Stimulated activated naive CD4-positive, alpha-beta T cell treated with Interleukin-2 at 50 U/mL for 16 hours (primary cell): ENCODE measurements around the gene CFAP221.
A peak's percentile ranks its signal among the peaks of the same experiment; 100 is the strongest.

Experiments used
- DNase-seq: peaks from one replicate; lab custom pipeline; 2025; lab: John Stamatoyannopoulos, UW

CFAP221 gene

GRCh38 chr2:119544075-119544938, at the start of gene CFAP221:
CFAP221 (plus strand) TSS chr2:119544449; CDS start chr2:119546132, 1,683 bp downstream.
- DNase-seq = peak; percentile 11

GRCh38 chr2:119495948-119496347, 48.3 kb upstream of the CFAP221 start:
- DNase-seq = no peak

GRCh38 chr2:119496682-119497081, 47.6 kb upstream of the CFAP221 start:
- DNase-seq = no peak

- no peak for DNase-seq
Observed at GRCh38 chr2:119508756-119509155, 35.5 kb upstream of the CFAP221 start.

- DNase-seq = no peak
Observed at GRCh38 chr2:119511989-119512388, 32.3 kb upstream of the CFAP221 start.

- DNase-seq = no peak
Observed at GRCh38 chr2:119512946-119513345, 31.3 kb upstream of the CFAP221 start.

GRCh38 chr2:119513832-119514231, 30.4 kb upstream of the CFAP221 start:
- DNase-seq = no peak

- no peak for DNase-seq
Observed at GRCh38 chr2:119516121-119516520, 28.1 kb upstream of the CFAP221 start.

- DNase-seq = no peak
Observed at GRCh38 chr2:119517433-119517832, 26.8 kb upstream of the CFAP221 start.

- DNase-seq = no peak
Observed at GRCh38 chr2:119518401-119519056, 25.7 kb upstream of the CFAP221 start.

- no peak for DNase-seq
Observed at GRCh38 chr2:119519057-119519408, 25.2 kb upstream of the CFAP221 start.

GRCh38 chr2:119520696-119521432, 23.4 kb upstream of the CFAP221 start:
- no peak for DNase-seq

- DNase-seq = no peak
Observed at GRCh38 chr2:119521433-119522050, 22.7 kb upstream of the CFAP221 start.

GRCh38 chr2:119522671-119523070, 21.6 kb upstream of the CFAP221 start:
- DNase-seq = no peak

GRCh38 chr2:119523383-119523951, 20.8 kb upstream of the CFAP221 start:
- DNase-seq = no peak

GRCh38 chr2:119523952-119524694, 20.1 kb upstream of the CFAP221 start, which contains the start of gene SCTR:
SCTR (minus strand) TSS chr2:119524483; CDS start chr2:119524226, 257 bp downstream.
- no peak for DNase-seq

- no peak for DNase-seq
Observed at GRCh38 chr2:119525614-119526013, 18.6 kb upstream of the CFAP221 start.

- DNase-seq = no peak
Observed at GRCh38 chr2:119527999-119528398, 16.2 kb upstream of the CFAP221 start.

- DNase-seq = no peak
Observed at GRCh38 chr2:119531292-119531691, 13.0 kb upstream of the CFAP221 start.

- no peak for DNase-seq
Observed at GRCh38 chr2:119533560-119533959, 10.7 kb upstream of the CFAP221 start.

- DNase-seq = no peak
Observed at GRCh38 chr2:119536211-119536610, 8.0 kb upstream of the CFAP221 start.
